ENCODE measurements around the gene PCSK7. TPM values are rescaled to one million over a fixed set of nuclear protein-coding genes. Genes with fewer than 3 reads are reported as not detected.

The PCSK7 gene
- total and polyA plus RNA-seq, 2 of the 8 experiments (the other 6 are each of a cell fraction or from before 2014, with no cell fraction given) = 23.4 to 38.5 TPM

- Histone ChIP-seq H3K79me2 (ENCODE audit: control insufficient read depth in 1 of 2, insufficient read depth in 2 of 2, low read length in 2 of 2) (peaks cover 0 to 41% of the 10 kb centered on the region in 2 experiments; a peak in 2 of 4 replicates), H3K9ac (replicated peaks in 1 of 4; ENCODE audit: extremely low read depth in 1 of 4, low read depth in 3 of 4, low read length in 3 of 4) (peak overlapping the region; percentile 62 to 77 (median 72)), H3K23me2 (ENCODE audit: low read depth, low read length) (peaks cover 7% of the 10 kb centered on the region), H3K4ac (replicated peaks; ENCODE audit: insufficient read length, low read depth, low read length) (peak overlapping the region; percentile 80), H3K9me3 (ENCODE audit: insufficient read depth in 2 of 2, low read depth in 1 of 2, low read length in 1 of 2) (no peaks in the 10 kb centered on the region), H4K91ac (replicated peaks; ENCODE audit: insufficient read length, low read length) (no peak overlapping the region), H3K36me3 (ENCODE audit: control insufficient read depth in 2 of 4, insufficient read depth in 4 of 4, low read length in 3 of 4) (peaks cover 4 to 8% (median 6%) of the 10 kb centered on the region in 4 experiments; a peak in 7 of 8 replicates), H3K14ac (ENCODE audit: insufficient read length) (no peak overlapping the region), H3K4me3 (ENCODE audit: extremely low read depth in 1 of 4, insufficient read depth in 2 of 4, low read depth in 3 of 4, low read length in 4 of 4) (peak overlapping the region; percentile 76 to 100 (median 78)), H2BK5ac (ENCODE audit: low read depth, low read length) (0 out of 2 replicates have a peak overlapping the region, but pooled peaks have one; percentile 23), H2AK5ac (ENCODE audit: low read depth, low read length) (peak overlapping the region; percentile 9; the same call in 1 of the 2 replicates), H2BK15ac (ENCODE audit: low read length) (no peak overlapping the region; the same call in 1 of the 2 replicates), H3K56ac (replicated peaks; ENCODE audit: insufficient read length, low read depth, low read length) (peak overlapping the region; percentile 73), H2BK120ac (replicated peaks; ENCODE audit: low read depth, low read length) (no peak overlapping the region), H2BK12ac (ENCODE audit: low read depth, low read length) (no peak overlapping the region), H3K27ac (ENCODE audit: low read depth, low read length) (peak overlapping the region; percentile 71; the same call in 1 of the 2 replicates), H4K20me1 (replicated peaks in 1 of 2; ENCODE audit: control insufficient read depth in 1 of 2, insufficient read depth in 2 of 2, low read length in 2 of 2) (no peaks in the 10 kb centered on the region), H3K79me1 (ENCODE audit: low read depth, low read length) (peaks cover 7% of the 10 kb centered on the region; the same call in 1 of the 2 replicates), H4K5ac (ENCODE audit: insufficient read length, low read depth, low read length) (peak overlapping the region; percentile 80), H3K4me1 (replicated peaks in 1 of 4; ENCODE audit: control insufficient read depth in 3 of 4, insufficient read depth in 4 of 4, low read length in 3 of 4) (peaks cover 0 to 8% (median 2%) of the 10 kb centered on the region in 4 experiments; a peak in 3 of 7 replicates), H3K4me2 (ENCODE audit: insufficient read depth in 1 of 2, low read depth in 2 of 2, low read length in 2 of 2) (peak overlapping the region; percentile 93 to 96), H2BK20ac (ENCODE audit: low read length) (no peak overlapping the region), H4K8ac (ENCODE audit: extremely low read depth, insufficient read depth, low read length) (peak overlapping the region; percentile 38; the same call in 1 of the 2 replicates), H3K27me3 (replicated peaks in 1 of 4; ENCODE audit: control insufficient read depth in 3 of 4, extremely low read depth in 1 of 4, insufficient read depth in 3 of 4, low read length in 3 of 4) (no peaks in the 10 kb centered on the region), H3K18ac (ENCODE audit: extremely low read depth, low read length) (peak overlapping the region; percentile 52; the same call in 1 of the 2 replicates), H2AFZ (ENCODE audit: low read length) (no peak overlapping the region), H3K23ac (ENCODE audit: insufficient read length) (no peak overlapping the region)
- no peak for TF ChIP-seq RNF2 (IDR thresholded peaks at IDR 0.05; ENCODE audit: borderline replicate concordance, low read depth, low read length, missing control alignments, poor library complexity, severe bottlenecking)
- TF ChIP-seq CTBP2 (IDR thresholded peaks at IDR 0.05; ENCODE audit: borderline replicate concordance, insufficient read depth, insufficient read length, low read length) = no peak
- no peak for TF ChIP-seq TEAD4 (IDR thresholded peaks at IDR 0.05; ENCODE audit: low read depth, low read length)
- TF ChIP-seq TCF12 (IDR thresholded peaks at IDR 0.05; ENCODE audit: low read depth, low read length) = no peak
- TF ChIP-seq BCL11A (IDR thresholded peaks at IDR 0.05; ENCODE audit: low read depth in 2 of 2, low read length in 2 of 2) = no peak
- no peak for TF ChIP-seq GABPA (IDR thresholded peaks at IDR 0.05; ENCODE audit: borderline replicate concordance, insufficient read depth, low read length)
- no peak for TF ChIP-seq HDAC2 (IDR thresholded peaks at IDR 0.05; ENCODE audit: borderline replicate concordance in 1 of 2, low read depth in 2 of 2, low read length in 2 of 2)
- peak; percentile 1 for TF ChIP-seq ASH2L (IDR thresholded peaks at IDR 0.05; ENCODE audit: low read length)
- TF ChIP-seq KDM5A (IDR thresholded peaks at IDR 0.05; ENCODE audit: low read length) = no peak
- TF ChIP-seq PHF8 (conservative IDR thresholded peaks at IDR 0.05; ENCODE audit: low read depth, low read length) = 0 out of 2 replicates have a peak, but pooled peaks have one; percentile 17
- no peak for TF ChIP-seq EGR1 (IDR thresholded peaks at IDR 0.05; ENCODE audit: borderline replicate concordance, low read depth, low read length)
- 7% methylated on average over 18 of the region's 27 CpGs; no CpG with 5 or more reads in 1 of the 2 experiments for WGBS, 2 experiments (ENCODE audit: extremely low coverage in 1 of 2, insufficient coverage in 1 of 2, insufficient read length in 1 of 2, insufficient replicate concordance in 2 of 2, low coverage in 1 of 2, low lambda C conversion rate in 2 of 2, missing lambda C conversion rate in 1 of 2)
- CTCF ChIA-PET (ENCODE audit: partially characterized antibody) = interaction anchor here (0.9 to 25.0 kb wide), 3 partner anchors 14 to 52 kb away, joined by 4 to 449 read pairs (median 359); partner anchors contain the start of genes SIDT2 and TAGLN
- DNase-seq (ENCODE audit: low read depth in 1 of 2, low spot score in 2 of 2) = peak in 1 of 2 experiments; percentile 66
- no peak for FAIRE-seq
- POLR2A ChIA-PET (ENCODE audit: partially characterized antibody) = interaction anchor here (0.6 to 1.6 kb wide), 5 partner anchors 34 to 432 kb away, joined by 3 to 5 read pairs (median 4); partner anchors contain the start of genes PAFAH1B2, SIDT2 and TAGLN
Observed at GRCh38 chr11:117232911-117233409, 1.1 kb upstream of the PCSK7 start.

Measured in H1 (cell line).